B cell (primary cell): ENCODE measurements around the gene FOXL1. TPM values are rescaled to one million over a fixed set of nuclear protein-coding genes. Genes with fewer than 3 reads are reported as not detected.

Experiments
- ATAC-seq: fragments of 200-7000 bp; cut with Tn5 transposase; one replicate; pipeline ENCODE4 v1.10.0; 2021; ENCODE audit warnings: low read depth, mild to moderate bottlenecking, moderate number of reproducible peaks, moderate library complexity
- CTCF ChIA-PET: fragments of 350-600 bp; sonication (Branson Sonifier 250); formaldehyde crosslinking; loops from one replicate; lab custom pipeline; 2021; ENCODE audit warnings: antibody characterized with exemption, inconsistent platforms; lab: Charles Lee
- POLR2A ChIA-PET: fragments of 350-600 bp; sonication (Branson Sonifier 250); formaldehyde crosslinking; loops from one replicate; lab custom pipeline; 2021; ENCODE audit warnings: antibody characterized with exemption; lab: Charles Lee
- DNase-seq: peaks from one replicate; pipeline ENCODE4 v3.0.0; 2013
- H2AFZ ChIP-seq: 2 replicates; pipeline ENCODE4 v1.6.1; 2012; ENCODE audit warnings: mild to moderate bottlenecking, low read depth, low read length; ENCODE audit not compliant: insufficient read depth, poor library complexity, severe bottlenecking
- H3K27ac ChIP-seq, 2 donors: 1 replicate in 1 of 2; 2 replicates in 1 of 2; pipeline ENCODE4 v1.5.1; 2012 to 2013; ENCODE audit warnings: low read length in 2 of 2, mild to moderate bottlenecking in 2 of 2, moderate library complexity in 1 of 2
- H3K27me3 ChIP-seq, 4 experiments: fragments of 200-600 bp in 1 of 4; sonication (generic) in 1 of 4; replicated peaks in 1 of 4; 1 replicate in 2 of 4; 2 replicates in 2 of 4; pipeline versions ENCODE4 v1.6.1 to v1.7.0; 2013 to 2016; ENCODE audit warnings: low read length in 3 of 4, mild to moderate bottlenecking in 2 of 4, mixed read lengths in 1 of 4, moderate library complexity in 1 of 4; ENCODE audit not compliant: insufficient read depth in 4 of 4, control insufficient read depth in 3 of 4; ENCODE audit errors: control extremely low read depth in 1 of 4
- H3K36me3 ChIP-seq, 2 experiments: replicated peaks in 1 of 2; 1 replicate in 1 of 2; 2 replicates in 1 of 2; pipeline versions ENCODE4 v1.6.1 to v1.7.1; 2013; ENCODE audit warnings: low read length in 1 of 2; ENCODE audit not compliant: insufficient read depth in 2 of 2, control insufficient read depth in 1 of 2; ENCODE audit errors: control extremely low read depth in 1 of 2, extremely low read depth in 1 of 2
- H3K4me1 ChIP-seq, 2 donors: fragments of 200-600 bp in 1 of 2; sonication (generic) in 1 of 2; 1 replicate in 1 of 2; 2 replicates in 1 of 2; pipeline versions ENCODE4 v1.5.1 to v1.6.1; 2013 to 2017; ENCODE audit warnings: low read length in 2 of 2; ENCODE audit not compliant: control insufficient read depth in 2 of 2, insufficient read depth in 2 of 2
- H3K4me2 ChIP-seq: replicated peaks from 2 replicates; pipeline ENCODE3; 2012; ENCODE audit warnings: mild to moderate bottlenecking, low read depth, low read length; ENCODE audit not compliant: poor library complexity, severe bottlenecking
- H3K4me3 ChIP-seq, 5 experiments: fragments of 200-600 bp in 1 of 5; sonication (generic) in 1 of 5; 1 replicate in 3 of 5; 2 replicates in 2 of 5; pipeline versions ENCODE4 v1.5.1 to v1.7.0; 2011 to 2016; ENCODE audit warnings: low read length in 4 of 5, mild to moderate bottlenecking in 4 of 5, low read depth in 2 of 5, control low read depth in 1 of 5, moderate library complexity in 1 of 5; ENCODE audit not compliant: insufficient read depth in 1 of 5; ENCODE audit errors: control extremely low read depth in 1 of 5, extremely low read depth in 1 of 5
- H3K79me2 ChIP-seq: fragments of 200-600 bp; sonication (generic); one replicate; pipeline ENCODE4 v1.6.0; 2016; ENCODE audit warnings: low read length; ENCODE audit not compliant: control insufficient read depth, insufficient read depth
- H3K9ac ChIP-seq: fragments of 200-600 bp; sonication (generic); 2 replicates; pipeline ENCODE4 v1.6.1; 2017; ENCODE audit warnings: mild to moderate bottlenecking, low read length, moderate library complexity
- H3K9me3 ChIP-seq, 3 donors: one replicate each; pipeline versions ENCODE4 v1.6.1 to v1.7.1; 2013; ENCODE audit warnings: low read length in 2 of 3; ENCODE audit not compliant: control insufficient read depth in 2 of 3, insufficient read depth in 1 of 3; ENCODE audit errors: control extremely low read depth in 1 of 3
- H4K20me1 ChIP-seq: 2 replicates; pipeline ENCODE4 v1.6.0; 2012; ENCODE audit warnings: mild to moderate bottlenecking, low read length; ENCODE audit not compliant: insufficient read depth, control insufficient read depth, poor library complexity, severe bottlenecking
- H3K27ac Mint-ChIP-seq: one replicate; pipeline ENCODE4 v1.8.0; 2021; ENCODE audit warnings: mixed read lengths
- H3K27me3 Mint-ChIP-seq: one replicate; pipeline ENCODE4 v1.8.0; 2021; ENCODE audit warnings: mixed read lengths
- H3K4me1 Mint-ChIP-seq: one replicate; pipeline ENCODE4 v1.8.0; 2021; ENCODE audit warnings: mixed read lengths
- H3K4me3 Mint-ChIP-seq: one replicate; pipeline ENCODE4 v1.8.0; 2021; ENCODE audit warnings: mixed read lengths
- H3K9me3 Mint-ChIP-seq: one replicate; pipeline ENCODE4 v1.8.0; 2022; ENCODE audit warnings: mixed read lengths; ENCODE audit not compliant: insufficient read depth
- CTCF ChIP-seq: fragments of 200-600 bp; IDR thresholded peaks from one replicate; pipeline ENCODE4 v1.8.0; 2022; ENCODE audit warnings: antibody characterized with exemption, mild to moderate bottlenecking
- EZH2 ChIP-seq: IDR thresholded peaks from 2 replicates; pipeline ENCODE4 v1.6.1; 2012; ENCODE audit warnings: borderline replicate concordance, low read depth, mild to moderate bottlenecking, moderate library complexity, low read length; ENCODE audit not compliant: insufficient read depth, poor library complexity, severe bottlenecking
- WGBS: methylation state at CpG from one replicate; pipeline ENCODE4 v1.1.5; 2013; ENCODE audit warnings: missing lambda C conversion rate; ENCODE audit not compliant: insufficient coverage; 5-methylcytosine and 5-hydroxymethylcytosine counted together
- intact Hi-C: fragments of 100-400 bp; cut with micrococcal nuclease; formaldehyde crosslinking; loops from one replicate; pipeline ENCODE4 v1.10.0; 2022
- polyA minus RNA-seq: library from RNA; depleted of rRNA, polyadenylated mRNA; stranded (reverse); fragments of >200 nt; gene quantifications from 2 replicates; pipeline ENCODE4 v1.2.3, GENCODE V29; 2012
- polyA plus RNA-seq: library from polyadenylated mRNA; depleted of rRNA; stranded (reverse); fragments of >200 nt; gene quantifications from 2 replicates; pipeline ENCODE4 v1.2.3, GENCODE V29; 2012
- total RNA-seq, 2 donors: library from RNA; stranded (reverse); fragments of 120-200 nt in 1 of 2; gene quantifications; 1 replicate in 1 of 2; 2 replicates in 1 of 2; pipeline versions ENCODE4 v1.2.3 to v1.2.4, GENCODE V29; 2013 to 2022

The FOXL1 gene
- total RNA-seq (not detected in 2 replicates), polyA plus RNA-seq (not detected in 2 replicates), polyA minus RNA-seq (not detected in 2 replicates)
- total RNA-seq (2013), result 0.02 TPM

GRCh38 chr16:86578061-86578599 lies at the start of gene FOXL1:
TSS of gene FOXL1 (plus strand) at chr16:86578549. CDS start at chr16:86578724, 175 bp downstream.
- Histone ChIP-seq H3K9ac (no peak within 1 kb of the TSS), H3K36me3 (no peaks in the 10 kb centered on the region), H4K20me1 (no peaks in the 10 kb centered on the region), H2AFZ (no peak within 1 kb of the TSS), H3K4me2 (peak within 1 kb of the TSS; percentile 22), H3K4me3 (no peak within 1 kb of the TSS), H3K27me3 (peaks cover 0 to 57% (median 33%) of the 10 kb centered on the region in 4 experiments), H3K79me2 (no peaks in the 10 kb centered on the region), H3K4me1 (peaks cover 14% of the 10 kb centered on the region in 2 donors), H3K27ac (no peak within 1 kb of the TSS), H3K9me3 (peaks cover 0 to 4% (median 0%) of the 10 kb centered on the region in 3 donors)
- ChIA-PET POLR2A (no interaction called here), CTCF (no interaction called here)
- 89% methylated on average over 9 of the region's 13 CpGs for WGBS
- Mint-ChIP-seq H3K27ac (no peak within 1 kb of the TSS), H3K27me3 (peaks cover 78% of the 10 kb centered on the region), H3K4me1 (peaks cover 20% of the 10 kb centered on the region), H3K4me3 (no peak within 1 kb of the TSS), H3K9me3 (no peaks in the 10 kb centered on the region)
- DNase-seq, result no peak
- ATAC-seq, result no peak
- intact Hi-C loops, result no loop called here
- TF ChIP-seq EZH2, result no peak
- TF ChIP-seq CTCF, result no peak

GRCh38 chr16:86529160-86529559 lies 49.2 kb upstream of the FOXL1 start:
- Histone ChIP-seq H4K20me1 (no peaks in the 10 kb centered on the region), H3K9me3 (peaks cover 0 to 2% (median 0%) of the 10 kb centered on the region in 3 donors), H3K27me3 (no peaks in the 10 kb centered on the region), H3K9ac (no peak overlapping the region), H3K4me3 (no peak overlapping the region), H2AFZ (no peak overlapping the region), H3K4me1 (no peaks in the 10 kb centered on the region), H3K36me3 (peaks cover 0 to 3% of the 10 kb centered on the region in 2 experiments), H3K79me2 (no peaks in the 10 kb centered on the region), H3K27ac (no peak overlapping the region), H3K4me2 (no peak overlapping the region)
- ATAC-seq, result no peak
- ChIA-PET POLR2A (no interaction called here), CTCF (no interaction called here)
- 90% methylated on average over 8 of the region's 8 CpGs for whole genome bisulfite sequencing
- Mint-ChIP-seq H3K4me3 (no peak overlapping the region), H3K27ac (no peak overlapping the region), H3K4me1 (no peaks in the 10 kb centered on the region), H3K9me3 (no peaks in the 10 kb centered on the region), H3K27me3 (no peaks in the 10 kb centered on the region)
- TF ChIP-seq CTCF, result no peak
- no peak for TF ChIP-seq EZH2
- intact Hi-C loops, result no loop called here
- no peak for DNase-seq
